ENCODE data around the gene PRDX5. TPM values are rescaled to one million over a fixed set of nuclear protein-coding genes. Genes with fewer than 3 reads are reported as not detected.
A peak's percentile ranks its signal among the peaks of the same experiment; 100 is the strongest.

The PRDX5 gene
- 153 TPM for total RNA-seq

- intact Hi-C loops (cut with DNase I): loop anchor here (1.0 kb wide), 3 partner anchors 13 to 48 kb away; partner anchors contain the start of gene ESRRA
- H3K27me3 ChIP-seq: no peaks in the 10 kb centered on the region
- H3K9me3 ChIP-seq: no peaks in the 10 kb centered on the region
- peaks cover 19 to 36% of the 10 kb centered on the region in 2 donors for H3K36me3 ChIP-seq
- TF ChIP-seq, protein P1, sequence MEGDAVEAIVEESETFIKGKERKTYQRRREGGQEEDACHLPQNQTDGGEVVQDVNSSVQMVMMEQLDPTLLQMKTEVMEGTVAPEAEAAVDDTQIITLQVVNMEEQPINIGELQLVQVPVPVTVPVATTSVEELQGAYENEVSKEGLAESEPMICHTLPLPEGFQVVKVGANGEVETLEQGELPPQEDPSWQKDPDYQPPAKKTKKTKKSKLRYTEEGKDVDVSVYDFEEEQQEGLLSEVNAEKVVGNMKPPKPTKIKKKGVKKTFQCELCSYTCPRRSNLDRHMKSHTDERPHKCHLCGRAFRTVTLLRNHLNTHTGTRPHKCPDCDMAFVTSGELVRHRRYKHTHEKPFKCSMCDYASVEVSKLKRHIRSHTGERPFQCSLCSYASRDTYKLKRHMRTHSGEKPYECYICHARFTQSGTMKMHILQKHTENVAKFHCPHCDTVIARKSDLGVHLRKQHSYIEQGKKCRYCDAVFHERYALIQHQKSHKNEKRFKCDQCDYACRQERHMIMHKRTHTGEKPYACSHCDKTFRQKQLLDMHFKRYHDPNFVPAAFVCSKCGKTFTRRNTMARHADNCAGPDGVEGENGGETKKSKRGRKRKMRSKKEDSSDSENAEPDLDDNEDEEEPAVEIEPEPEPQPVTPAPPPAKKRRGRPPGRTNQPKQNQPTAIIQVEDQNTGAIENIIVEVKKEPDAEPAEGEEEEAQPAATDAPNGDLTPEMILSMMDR (IDR thresholded peaks at IDR 0.05): peak in 2 of 3 experiments; percentile 36 to 47
- peak within 1 kb of the TSS; percentile 75 to 93 for H3K4me3 ChIP-seq
- H3K27ac ChIP-seq: peak within 1 kb of the TSS; percentile 95 to 99
- peak; percentile 89 to 98 for DNase-seq (ENCODE audit: low spot score in 2 of 2)
- H3K4me1 ChIP-seq: peaks cover 7 to 10% of the 10 kb centered on the region in 2 donors
Measured at GRCh38 chr11:64317961-64318765, at the start of gene PRDX5. Gene PRDX5 (plus strand): TSS chr11:64318121. CDS start chr11:64318216, 95 bp downstream.

- TF ChIP-seq, protein P1 (IDR thresholded peaks at IDR 0.05): no peak
- peak in 1 of 2 donors; percentile 87 for DNase-seq (ENCODE audit: low spot score in 2 of 2)
- Histone ChIP-seq H3K27me3 (no peaks in the 10 kb centered on the region), H3K4me3 (peak overlapping the region; percentile 71 to 99), H3K36me3 (peaks cover 20 to 32% of the 10 kb centered on the region in 2 donors), H3K27ac (peak overlapping the region; percentile 90 to 98), H3K9me3 (no peaks in the 10 kb centered on the region), H3K4me1 (peaks cover 17 to 32% of the 10 kb centered on the region in 2 donors)
- intact Hi-C loops (cut with DNase I): loop anchor here (1.0 kb wide), 2 partner anchors 18 to 36 kb away; partner anchors contain the start of genes ESRRA and PLCB3
Measured at GRCh38 chr11:64268893-64269539, 48.9 kb upstream of the PRDX5 start.

- TF ChIP-seq, protein P1 (IDR thresholded peaks at IDR 0.05): peak in 2 of 3 experiments; percentile 15 to 35
- Histone ChIP-seq H3K27me3 (no peaks in the 10 kb centered on the region), H3K9me3 (no peaks in the 10 kb centered on the region), H3K36me3 (peaks cover 16 to 26% of the 10 kb centered on the region in 2 donors), H3K27ac (peak overlapping the region; percentile 90 to 98), H3K4me1 (peaks cover 17 to 32% of the 10 kb centered on the region in 2 donors), H3K4me3 (peak overlapping the region; percentile 71 to 99)
- DNase-seq (ENCODE audit: low spot score in 2 of 2): peak; percentile 96 to 99
- intact Hi-C loops (cut with DNase I): loop anchor here (1.0 kb wide), 5 partner anchors 15 to 48 kb away; partner anchors contain the start of genes BAD, ESRRA, FKBP2 and PLCB3
Measured at GRCh38 chr11:64269540-64270220, 48.2 kb upstream of the PRDX5 start.

GRCh38 chr11:64275031-64275800 is 42.7 kb upstream of the PRDX5 start:
- peaks cover 13 to 34% of the 10 kb centered on the region in 2 donors for H3K36me3 ChIP-seq
- no peak overlapping the region for H3K4me3 ChIP-seq
- DNase-seq (ENCODE audit: low spot score in 2 of 2): no peak
- H3K27me3 ChIP-seq: no peaks in the 10 kb centered on the region
- TF ChIP-seq, protein P1 (IDR thresholded peaks at IDR 0.05): no peak
- H3K9me3 ChIP-seq: no peaks in the 10 kb centered on the region
- H3K27ac ChIP-seq: no peak overlapping the region
- intact Hi-C loops (cut with DNase I): no loop called here
- peaks cover 5 to 9% of the 10 kb centered on the region in 2 donors for H3K4me1 ChIP-seq

GRCh38 chr11:64275841-64276240 is 42.1 kb upstream of the PRDX5 start:
- no peak for DNase-seq (ENCODE audit: low spot score in 2 of 2)
- peaks cover 13 to 35% of the 10 kb centered on the region in 2 donors for H3K36me3 ChIP-seq
- intact Hi-C loops (cut with DNase I): no loop called here

More at GRCh38 chr11:64275841-64276240, 42.1 kb upstream of the PRDX5 start:
- H3K27me3 ChIP-seq: no peaks in the 10 kb centered on the region
- no peaks in the 10 kb centered on the region for H3K9me3 ChIP-seq
- no peak overlapping the region for H3K27ac ChIP-seq
- peaks cover 5 to 9% of the 10 kb centered on the region in 2 donors for H3K4me1 ChIP-seq
- TF ChIP-seq, protein P1 (IDR thresholded peaks at IDR 0.05): no peak
- H3K4me3 ChIP-seq: no peak overlapping the region

Measured in ascending aorta (tissue), 2 donors.